ENCODE data around the gene ADAMTS17. TPM values are rescaled to one million over a fixed set of nuclear protein-coding genes. Genes with fewer than 3 reads are reported as not detected.

Gene ADAMTS17, protein sequence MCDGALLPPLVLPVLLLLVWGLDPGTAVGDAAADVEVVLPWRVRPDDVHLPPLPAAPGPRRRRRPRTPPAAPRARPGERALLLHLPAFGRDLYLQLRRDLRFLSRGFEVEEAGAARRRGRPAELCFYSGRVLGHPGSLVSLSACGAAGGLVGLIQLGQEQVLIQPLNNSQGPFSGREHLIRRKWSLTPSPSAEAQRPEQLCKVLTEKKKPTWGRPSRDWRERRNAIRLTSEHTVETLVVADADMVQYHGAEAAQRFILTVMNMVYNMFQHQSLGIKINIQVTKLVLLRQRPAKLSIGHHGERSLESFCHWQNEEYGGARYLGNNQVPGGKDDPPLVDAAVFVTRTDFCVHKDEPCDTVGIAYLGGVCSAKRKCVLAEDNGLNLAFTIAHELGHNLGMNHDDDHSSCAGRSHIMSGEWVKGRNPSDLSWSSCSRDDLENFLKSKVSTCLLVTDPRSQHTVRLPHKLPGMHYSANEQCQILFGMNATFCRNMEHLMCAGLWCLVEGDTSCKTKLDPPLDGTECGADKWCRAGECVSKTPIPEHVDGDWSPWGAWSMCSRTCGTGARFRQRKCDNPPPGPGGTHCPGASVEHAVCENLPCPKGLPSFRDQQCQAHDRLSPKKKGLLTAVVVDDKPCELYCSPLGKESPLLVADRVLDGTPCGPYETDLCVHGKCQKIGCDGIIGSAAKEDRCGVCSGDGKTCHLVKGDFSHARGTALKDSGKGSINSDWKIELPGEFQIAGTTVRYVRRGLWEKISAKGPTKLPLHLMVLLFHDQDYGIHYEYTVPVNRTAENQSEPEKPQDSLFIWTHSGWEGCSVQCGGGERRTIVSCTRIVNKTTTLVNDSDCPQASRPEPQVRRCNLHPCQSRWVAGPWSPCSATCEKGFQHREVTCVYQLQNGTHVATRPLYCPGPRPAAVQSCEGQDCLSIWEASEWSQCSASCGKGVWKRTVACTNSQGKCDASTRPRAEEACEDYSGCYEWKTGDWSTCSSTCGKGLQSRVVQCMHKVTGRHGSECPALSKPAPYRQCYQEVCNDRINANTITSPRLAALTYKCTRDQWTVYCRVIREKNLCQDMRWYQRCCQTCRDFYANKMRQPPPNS
- total RNA-seq = 1 to 10 TPM; 4.1 to 5.0 TPM

DNA sequence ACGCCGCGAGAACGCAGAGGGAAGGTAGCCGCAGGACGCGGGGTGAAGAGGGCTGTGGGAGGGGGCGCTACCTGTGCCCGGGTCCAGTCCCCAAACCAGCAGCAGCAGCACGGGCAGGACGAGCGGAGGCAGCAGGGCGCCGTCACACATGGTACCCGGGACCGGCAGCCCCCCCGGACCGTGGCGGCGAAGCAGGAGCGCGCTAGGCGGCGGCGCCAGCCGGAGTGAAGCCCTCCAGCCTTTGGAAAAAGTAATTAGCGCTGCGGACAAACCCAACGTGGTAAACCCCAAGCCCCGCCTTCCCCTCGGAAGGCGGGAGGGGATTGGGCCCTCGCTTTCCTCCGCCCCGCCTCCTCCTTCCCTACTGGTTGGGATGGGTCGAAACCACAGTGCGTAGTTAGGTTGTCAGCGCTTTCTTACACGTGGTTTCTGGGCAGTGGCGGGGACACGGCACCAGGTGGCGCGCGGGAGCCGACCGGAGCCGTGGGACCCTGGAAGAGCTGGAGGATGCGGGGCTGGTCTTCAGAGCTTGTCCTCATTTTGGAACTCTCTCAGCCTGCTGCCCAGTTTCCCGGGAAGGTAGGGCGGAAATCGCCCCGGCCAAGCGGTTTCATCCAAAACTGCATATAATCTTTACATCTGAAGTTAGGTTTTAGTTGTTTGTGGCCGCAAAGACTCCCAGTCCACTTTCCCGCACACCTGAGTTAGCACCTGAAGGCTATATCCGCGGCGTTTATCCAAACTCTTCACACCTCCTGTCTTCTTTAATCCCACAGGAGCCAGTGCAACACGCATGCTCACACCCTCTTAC lies at the start of gene ADAMTS17:
ADAMTS17 (minus strand) TSS at position 226 of the 811 bp plus-strand sequence; CDS start at position 150, 76 bp downstream.
- no peaks in the 10 kb centered on the region for H3K36me3 Mint-ChIP-seq (ENCODE audit: low read depth)
- no peak within 1 kb of the TSS for H3K27ac Mint-ChIP-seq
- no peaks in the 10 kb centered on the region for H3K9me3 Mint-ChIP-seq
- peak within 1 kb of the TSS; percentile 54 for H3K4me3 Mint-ChIP-seq
- peak; percentile 96 for DNase-seq
- H3K27me3 Mint-ChIP-seq = peaks cover 17% of the 10 kb centered on the region
- POLR2A ChIA-PET = no interaction called here
- H3K4me1 Mint-ChIP-seq = peaks cover 18% of the 10 kb centered on the region
- CTCF ChIA-PET = interaction anchor here (0.8 to 10.1 kb wide), 8 partner anchors 8 to 665 kb away, joined by 3 to 117 read pairs (median 5); no protein-coding TSS in a partner anchor

DNA sequence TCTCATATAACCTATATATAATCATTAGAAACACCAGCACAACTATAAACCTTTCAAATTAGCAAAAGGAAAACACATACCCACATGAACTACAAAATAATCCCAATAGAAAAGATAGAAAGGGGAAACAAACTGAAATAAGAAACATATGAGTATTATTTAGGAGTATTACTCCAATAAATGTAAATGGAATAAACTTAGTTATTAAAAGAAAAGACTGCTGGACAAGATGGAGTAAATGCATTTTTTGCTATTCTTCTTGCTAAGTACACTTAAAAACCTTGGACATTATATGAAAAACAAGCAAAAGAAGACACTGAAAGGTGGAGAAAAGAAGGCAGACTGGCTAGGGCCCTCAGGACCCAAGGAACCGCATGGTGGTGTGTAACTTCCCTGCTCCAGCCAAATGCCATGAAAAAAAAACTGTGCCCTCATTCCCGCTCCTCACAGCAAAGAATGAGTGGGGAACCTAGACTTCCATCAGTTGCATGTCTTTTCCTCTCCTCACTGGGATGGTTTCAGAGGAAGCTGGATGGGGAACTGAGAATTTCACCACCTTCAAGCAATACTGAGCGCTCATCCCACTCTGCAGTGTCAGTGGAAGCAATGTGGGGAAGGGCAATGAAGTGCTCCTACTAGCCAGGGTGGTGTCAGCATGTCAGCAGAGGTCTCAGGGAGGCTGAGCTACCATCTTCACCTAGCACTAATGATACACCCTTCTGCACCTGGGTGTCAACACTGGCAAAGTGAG lies 43.7 kb upstream of the ADAMTS17 start:
- Mint-ChIP-seq H3K9me3 (peaks cover 16% of the 10 kb centered on the region), H3K27me3 (peaks cover 1% of the 10 kb centered on the region), H3K27ac (no peak overlapping the region), H3K4me1 (no peaks in the 10 kb centered on the region), H3K4me3 (no peak overlapping the region), H3K36me3 (ENCODE audit: low read depth) (no peaks in the 10 kb centered on the region)
- DNase-seq = no peak
- POLR2A ChIA-PET = no interaction called here
- CTCF ChIA-PET = no interaction called here

DNA sequence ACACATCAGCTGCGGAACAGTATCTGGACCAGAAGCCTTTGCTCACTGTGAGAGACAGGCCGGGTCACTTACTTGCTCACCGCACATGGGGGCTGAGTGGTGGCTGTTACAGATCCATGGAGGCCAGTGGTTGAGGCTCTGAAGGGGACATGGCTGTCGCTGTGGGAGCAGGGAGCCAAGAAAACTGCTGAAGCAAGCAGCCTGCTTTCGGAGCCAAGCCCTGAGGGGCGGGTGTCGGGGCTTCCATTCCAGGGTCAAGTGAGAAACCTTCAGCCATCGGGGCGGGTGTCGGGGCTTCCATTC lies 42.3 kb upstream of the ADAMTS17 start:
- DNase-seq = no peak
- Mint-ChIP-seq H3K4me1 (no peaks in the 10 kb centered on the region), H3K36me3 (ENCODE audit: low read depth) (no peaks in the 10 kb centered on the region), H3K4me3 (no peak overlapping the region), H3K9me3 (peaks cover 16% of the 10 kb centered on the region), H3K27ac (no peak overlapping the region), H3K27me3 (peaks cover 1% of the 10 kb centered on the region)
- ChIA-PET CTCF (no interaction called here), POLR2A (no interaction called here)

DNA sequence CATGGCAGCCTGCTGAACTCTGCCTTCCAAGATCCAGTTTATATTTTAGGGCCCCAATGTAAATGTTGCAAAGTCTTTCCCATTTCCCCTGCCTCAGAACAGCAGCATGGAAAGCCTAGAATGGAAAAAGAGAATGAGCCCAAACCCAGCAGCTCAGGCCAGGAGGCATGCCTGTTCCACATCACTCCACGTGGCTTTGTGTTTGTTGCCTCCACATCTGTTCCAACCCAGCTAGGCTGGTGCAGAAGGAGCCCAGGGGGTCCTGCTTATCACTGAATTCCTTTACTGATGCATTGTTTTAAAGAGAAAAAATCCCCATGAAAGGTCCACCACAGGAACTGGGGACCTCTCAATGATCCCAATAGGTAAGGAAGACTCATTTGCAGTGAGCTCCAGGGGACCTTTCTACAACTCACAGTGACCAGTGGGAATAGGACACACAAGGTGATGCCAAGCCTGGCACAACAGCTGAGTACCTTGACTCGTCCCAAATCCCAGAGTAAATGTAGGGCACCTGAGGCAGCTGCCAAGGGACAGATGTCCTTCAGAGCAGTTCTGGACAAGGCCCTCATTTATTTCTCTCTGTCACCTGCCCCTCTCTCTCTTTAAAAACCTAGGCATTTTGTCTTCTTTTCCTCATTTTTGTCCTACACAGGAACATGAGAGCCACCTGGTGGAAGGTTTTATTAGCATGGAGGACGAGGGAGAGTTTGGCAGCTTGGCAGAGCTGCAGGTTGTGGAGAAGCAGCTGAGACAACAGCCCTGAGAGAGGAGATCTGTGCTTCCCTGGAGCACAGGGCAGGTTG lies 41.7 kb upstream of the ADAMTS17 start:
- H3K4me1 Mint-ChIP-seq = no peaks in the 10 kb centered on the region
- H3K9me3 Mint-ChIP-seq = peaks cover 16% of the 10 kb centered on the region
- DNase-seq = peak; percentile 25
- H3K4me3 Mint-ChIP-seq = no peak overlapping the region
- POLR2A ChIA-PET = no interaction called here
- CTCF ChIA-PET = interaction anchor here (1.0 to 1.1 kb wide), 2 partner anchors 30 to 36 kb away, joined by 3 read pairs; no protein-coding TSS in a partner anchor
- H3K27ac Mint-ChIP-seq = no peak overlapping the region
- peaks cover 1% of the 10 kb centered on the region for H3K27me3 Mint-ChIP-seq
- H3K36me3 Mint-ChIP-seq (ENCODE audit: low read depth) = no peaks in the 10 kb centered on the region

DNA sequence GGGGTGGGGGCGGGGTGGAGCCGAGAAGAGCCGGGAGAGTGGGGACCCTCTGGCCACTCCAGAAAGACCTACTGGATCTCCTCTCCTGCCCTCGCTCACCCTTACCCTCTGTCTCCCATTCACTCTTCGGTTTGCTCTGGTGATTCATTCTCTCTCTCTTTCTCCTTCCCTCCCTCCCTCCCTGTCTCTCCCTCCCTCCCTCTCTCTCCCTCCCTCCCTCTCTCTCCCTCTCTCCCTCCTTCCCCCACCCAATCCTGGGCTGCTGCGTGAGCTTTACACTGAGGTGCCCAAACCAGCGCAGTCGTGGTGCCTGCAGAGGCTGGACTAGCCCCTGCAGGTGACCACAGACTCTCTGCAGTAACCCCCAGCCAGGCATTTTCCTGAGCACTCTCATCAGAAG lies 32.2 kb upstream of the ADAMTS17 start:
- POLR2A ChIA-PET = no interaction called here
- H3K9me3 Mint-ChIP-seq = peaks cover 6% of the 10 kb centered on the region
- peaks cover 45% of the 10 kb centered on the region for H3K27me3 Mint-ChIP-seq
- H3K4me3 Mint-ChIP-seq = no peak overlapping the region
- no peak for DNase-seq
- peaks cover 7% of the 10 kb centered on the region for H3K4me1 Mint-ChIP-seq
- CTCF ChIA-PET = no interaction called here
- no peaks in the 10 kb centered on the region for H3K36me3 Mint-ChIP-seq (ENCODE audit: low read depth)
- no peak overlapping the region for H3K27ac Mint-ChIP-seq

DNA sequence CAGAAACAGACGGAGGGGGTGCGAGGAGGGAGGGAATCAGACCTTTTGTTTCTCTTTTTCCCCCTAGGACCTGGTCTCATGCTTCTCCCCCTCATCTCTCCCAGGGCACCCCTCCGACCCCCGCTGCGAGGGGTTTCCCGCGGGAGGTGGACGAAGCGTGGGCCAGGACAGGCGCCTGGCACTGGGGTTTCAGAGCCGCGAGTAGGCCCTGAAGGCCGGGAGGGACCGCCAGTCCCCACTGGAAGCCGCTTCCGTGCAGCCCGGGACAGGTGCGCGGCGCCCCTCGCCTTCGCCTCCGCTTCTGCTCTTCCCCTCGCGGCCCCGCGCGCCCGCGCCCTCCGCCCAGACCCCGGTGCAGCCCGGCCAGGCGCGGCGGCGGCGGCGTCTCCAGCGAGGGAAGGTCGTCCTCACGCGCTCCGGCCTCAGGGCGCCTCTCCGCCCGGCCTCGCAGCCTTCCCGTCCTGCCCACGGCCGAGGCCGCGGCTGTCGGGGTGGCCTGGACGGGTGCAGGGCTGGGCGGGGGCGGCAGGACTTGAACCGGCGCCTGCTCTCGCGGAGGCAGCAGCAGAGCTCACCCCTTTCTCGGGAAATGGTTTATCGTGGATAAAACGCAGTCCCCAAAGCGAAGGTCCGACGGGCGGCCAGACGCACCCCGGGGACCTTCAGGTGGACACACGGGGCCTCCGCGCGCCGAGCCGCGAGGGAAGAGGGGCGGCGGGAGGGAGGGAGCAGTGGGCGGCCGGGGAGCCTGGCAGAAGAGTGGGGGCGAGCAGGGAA lies 31.5 kb upstream of the ADAMTS17 start:
- no peaks in the 10 kb centered on the region for H3K36me3 Mint-ChIP-seq (ENCODE audit: low read depth)
- H3K4me1 Mint-ChIP-seq = peaks cover 7% of the 10 kb centered on the region
- no peak overlapping the region for H3K4me3 Mint-ChIP-seq
- POLR2A ChIA-PET = no interaction called here
- peaks cover 6% of the 10 kb centered on the region for H3K9me3 Mint-ChIP-seq
- H3K27ac Mint-ChIP-seq = no peak overlapping the region
- no peak for DNase-seq
- CTCF ChIA-PET = no interaction called here
- H3K27me3 Mint-ChIP-seq = peaks cover 46% of the 10 kb centered on the region

DNA sequence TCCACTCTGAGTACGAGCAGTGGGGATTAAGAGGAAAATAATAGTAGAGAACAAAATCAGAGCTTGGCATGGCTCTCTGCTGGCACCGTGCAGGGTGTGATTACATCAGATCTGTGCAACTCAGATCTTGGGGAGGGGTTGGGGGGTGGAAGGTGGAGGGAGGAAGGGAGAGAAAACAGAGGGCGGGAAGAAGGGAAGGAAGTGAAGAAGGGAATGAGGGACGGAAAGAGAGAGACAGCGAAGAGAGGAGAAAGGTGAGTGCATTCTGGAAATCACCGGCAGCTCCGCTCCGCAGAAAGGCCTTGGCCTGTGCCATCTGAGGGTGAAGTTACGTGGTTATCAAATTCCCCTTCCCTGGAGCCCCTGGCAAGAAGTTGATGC lies 31.0 kb upstream of the ADAMTS17 start:
- Mint-ChIP-seq H3K4me3 (no peak overlapping the region), H3K27me3 (peaks cover 47% of the 10 kb centered on the region), H3K27ac (no peak overlapping the region), H3K36me3 (ENCODE audit: low read depth) (no peaks in the 10 kb centered on the region), H3K9me3 (peaks cover 6% of the 10 kb centered on the region), H3K4me1 (peaks cover 7% of the 10 kb centered on the region)
- no peak for DNase-seq
- POLR2A ChIA-PET = no interaction called here
- CTCF ChIA-PET = no interaction called here

DNA sequence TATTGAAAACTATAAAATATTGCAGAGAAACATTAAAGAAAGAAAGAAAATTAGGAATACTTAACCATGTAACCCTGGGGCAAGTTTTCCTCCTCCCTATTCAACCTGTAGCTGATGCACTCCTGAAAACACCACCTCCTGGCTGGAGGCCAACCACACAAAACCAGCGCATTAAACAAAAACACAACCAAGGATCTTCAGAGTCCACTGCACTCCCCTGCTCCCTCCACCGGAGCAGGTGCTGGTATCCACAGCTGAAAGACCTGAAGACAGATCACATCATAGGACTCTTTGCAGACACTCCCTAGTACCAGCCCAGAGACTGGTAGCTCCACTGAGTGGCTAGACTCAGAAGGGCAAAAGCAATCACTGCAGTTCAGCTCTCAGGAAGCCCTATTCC lies 13.6 kb upstream of the ADAMTS17 start:
- DNase-seq = no peak
- Mint-ChIP-seq H3K9me3 (no peaks in the 10 kb centered on the region), H3K36me3 (ENCODE audit: low read depth) (no peaks in the 10 kb centered on the region), H3K27ac (no peak overlapping the region), H3K27me3 (peaks cover 53% of the 10 kb centered on the region), H3K4me1 (peaks cover 3% of the 10 kb centered on the region), H3K4me3 (no peak overlapping the region)
- ChIA-PET POLR2A (no interaction called here), CTCF (interaction anchor here (2.2 kb wide), 1 partner anchor 16 kb away, joined by 7 read pairs; no protein-coding TSS in a partner anchor)

DNA sequence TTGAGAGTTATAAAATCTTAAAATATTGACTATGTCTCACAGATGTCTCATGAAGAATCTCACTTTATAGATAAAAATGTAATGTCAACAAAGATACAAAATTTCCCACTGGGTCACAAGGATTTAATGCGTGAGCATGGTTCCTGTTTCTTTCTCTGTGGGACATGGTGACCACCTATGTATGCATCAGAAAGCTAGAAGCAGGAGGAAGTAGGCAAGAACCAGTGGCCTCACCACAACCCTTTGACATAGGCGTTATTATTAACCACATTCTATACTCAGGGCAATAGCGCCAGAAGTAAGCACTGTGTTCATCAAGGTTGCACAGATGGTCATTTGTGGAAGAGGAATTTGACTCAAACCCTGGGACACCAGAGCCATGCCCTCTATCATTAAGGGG lies 11.7 kb upstream of the ADAMTS17 start:
- POLR2A ChIA-PET = no interaction called here
- H3K4me1 Mint-ChIP-seq = peaks cover 8% of the 10 kb centered on the region
- DNase-seq = no peak
- no peak overlapping the region for H3K27ac Mint-ChIP-seq
- no peak overlapping the region for H3K4me3 Mint-ChIP-seq
- peaks cover 35% of the 10 kb centered on the region for H3K27me3 Mint-ChIP-seq
- CTCF ChIA-PET = no interaction called here
- H3K36me3 Mint-ChIP-seq (ENCODE audit: low read depth) = no peaks in the 10 kb centered on the region
- H3K9me3 Mint-ChIP-seq = no peaks in the 10 kb centered on the region

DNA sequence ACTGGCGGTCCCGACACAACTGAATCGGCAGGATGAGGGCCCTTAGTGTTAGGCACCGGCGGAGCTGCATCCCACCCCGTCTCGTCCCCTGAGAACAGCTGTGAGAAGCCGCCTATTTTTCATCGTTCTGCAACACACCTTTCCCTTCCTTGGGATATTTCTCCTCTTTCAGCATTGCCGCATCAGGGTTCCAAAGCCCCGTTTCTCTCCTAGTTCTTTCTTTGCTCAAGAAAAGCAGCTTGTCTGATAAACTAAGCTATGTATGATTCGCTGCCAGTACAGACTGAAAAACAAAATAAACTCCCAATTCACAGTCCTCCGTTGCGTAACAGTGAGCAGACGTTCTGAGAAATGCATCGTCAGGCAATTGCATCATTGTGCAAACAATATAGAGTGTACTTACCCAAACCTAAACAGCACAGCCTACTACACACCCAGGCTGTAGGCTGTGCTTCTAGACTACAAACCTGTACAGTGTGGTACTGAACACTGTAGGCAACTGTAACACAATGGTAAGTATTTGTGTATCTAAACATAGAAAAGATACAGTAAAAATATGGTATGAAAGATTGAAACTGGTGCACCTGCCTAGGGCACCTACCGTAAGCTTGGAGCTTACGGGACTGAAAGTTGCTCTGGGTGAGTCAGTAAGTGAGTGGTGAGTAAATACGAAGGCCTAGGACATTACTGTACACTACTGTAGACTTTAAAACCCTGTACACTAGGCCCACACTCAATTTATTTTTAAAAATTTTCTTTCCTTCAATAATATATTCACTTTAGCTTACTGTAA lies 8.9 kb upstream of the ADAMTS17 start:
- ChIA-PET CTCF (interaction anchor here (0.7 to 6.4 kb wide), 32 partner anchors 8 to 657 kb away, joined by 3 to 117 read pairs (median 4); partner anchors contain the start of genes ADAMTS17, ASB7 and LINS1), POLR2A (no interaction called here)
- Mint-ChIP-seq H3K27ac (peak overlapping the region; percentile 34), H3K4me3 (peak overlapping the region; percentile 85), H3K27me3 (peaks cover 12% of the 10 kb centered on the region), H3K36me3 (ENCODE audit: low read depth) (no peaks in the 10 kb centered on the region), H3K9me3 (no peaks in the 10 kb centered on the region), H3K4me1 (peaks cover 10% of the 10 kb centered on the region)
- no peak for DNase-seq
